ENCODE data around the gene GRAMD1A.

The GRAMD1A gene

DNA sequence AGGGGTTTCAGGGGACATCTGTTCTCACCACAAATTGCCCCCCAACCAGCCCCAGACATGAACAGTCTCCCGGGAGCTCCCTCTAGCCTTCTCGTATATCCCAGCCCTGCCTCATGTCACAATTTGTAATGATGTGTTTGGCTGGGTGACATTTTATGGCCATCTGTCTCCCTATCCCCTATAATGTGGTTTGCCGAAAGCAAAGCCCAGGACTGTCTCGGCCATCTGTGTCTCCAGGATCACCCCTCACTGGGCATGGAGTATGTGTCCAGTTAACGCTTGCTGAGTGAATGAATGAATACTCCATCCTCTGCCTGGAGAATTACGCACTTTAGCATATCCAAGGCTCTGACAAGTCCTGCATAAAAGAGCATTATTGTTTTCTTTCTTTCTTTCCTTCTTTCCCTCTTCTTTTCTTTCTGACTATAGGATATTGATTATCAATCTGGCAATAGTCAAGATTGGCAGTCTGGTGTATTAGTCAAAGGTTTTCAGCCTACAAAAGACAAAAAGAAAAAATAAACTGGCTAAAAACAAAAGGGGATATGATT is 56.5 kb downstream of the GRAMD1A start:
- no peak for DNase-seq

DNA sequence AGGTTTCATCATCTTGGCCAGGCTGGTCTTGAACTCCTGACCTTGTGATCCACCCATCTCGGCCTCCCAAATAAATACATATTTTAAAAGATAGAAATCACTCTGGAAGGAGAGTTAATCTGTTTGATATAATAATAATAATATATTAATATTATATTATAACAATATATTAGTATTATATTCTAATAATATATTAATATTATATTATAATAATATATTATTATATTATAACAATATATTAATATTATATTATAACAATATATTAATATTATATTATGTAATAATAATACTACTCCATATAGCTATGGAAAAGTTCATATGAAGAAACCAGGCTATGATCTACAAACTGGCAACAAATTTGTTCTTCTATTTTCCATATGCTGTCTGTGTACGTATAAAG is 58.2 kb downstream of the GRAMD1A start:
- no peak for DNase-seq

DNA sequence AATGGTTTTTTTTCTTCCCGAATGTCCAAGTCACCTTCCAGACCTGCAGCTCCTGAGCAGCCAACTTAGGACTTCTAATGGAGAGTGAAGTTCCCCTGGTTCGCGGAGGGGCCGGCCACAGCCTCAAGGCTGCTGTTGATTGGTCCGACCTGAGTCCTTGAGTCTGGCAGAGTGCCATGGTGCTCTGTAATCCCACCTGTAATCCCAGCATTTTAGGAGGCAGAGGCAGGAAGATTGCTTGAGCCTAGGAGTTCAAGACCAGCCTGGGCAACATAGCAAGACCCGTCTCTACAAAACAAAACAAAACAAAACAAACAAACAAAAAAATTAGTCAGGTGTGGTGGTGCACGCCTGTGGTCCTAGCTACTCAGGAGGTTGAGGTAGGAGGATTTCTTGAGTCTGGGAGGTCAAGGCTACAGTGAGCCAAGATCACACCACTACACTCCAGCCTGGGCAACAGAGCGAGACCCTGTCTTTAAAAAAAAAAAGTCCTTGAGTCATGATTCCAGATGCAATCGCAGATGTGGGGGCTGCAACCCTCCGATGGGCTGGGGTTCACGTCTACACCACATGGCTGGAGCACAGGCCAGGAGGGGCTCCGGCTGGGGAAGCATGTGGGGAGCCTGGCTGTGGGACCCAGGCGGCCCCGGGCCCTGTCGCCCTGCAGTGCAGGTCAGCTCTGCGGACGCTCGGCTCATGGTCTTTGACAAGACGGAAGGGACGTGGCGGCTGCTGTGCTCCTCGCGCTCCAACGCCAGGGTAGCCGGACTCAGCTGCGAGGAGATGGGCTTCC is 59.1 kb downstream of the GRAMD1A start:
- no peak for DNase-seq

DNA sequence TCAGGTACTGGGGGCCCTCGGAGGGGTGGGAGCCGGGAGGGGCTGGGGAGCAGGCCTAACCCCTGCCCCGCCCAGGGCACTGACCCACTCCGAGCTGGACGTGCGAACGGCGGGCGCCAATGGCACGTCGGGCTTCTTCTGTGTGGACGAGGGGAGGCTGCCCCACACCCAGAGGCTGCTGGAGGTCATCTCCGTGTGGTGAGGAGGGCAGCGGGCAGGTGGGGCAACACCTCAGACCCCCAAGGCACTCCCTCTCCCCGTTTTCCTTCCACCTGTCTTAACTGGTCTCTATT is 59.6 kb downstream of the GRAMD1A start:
- no peak for DNase-seq

DNA sequence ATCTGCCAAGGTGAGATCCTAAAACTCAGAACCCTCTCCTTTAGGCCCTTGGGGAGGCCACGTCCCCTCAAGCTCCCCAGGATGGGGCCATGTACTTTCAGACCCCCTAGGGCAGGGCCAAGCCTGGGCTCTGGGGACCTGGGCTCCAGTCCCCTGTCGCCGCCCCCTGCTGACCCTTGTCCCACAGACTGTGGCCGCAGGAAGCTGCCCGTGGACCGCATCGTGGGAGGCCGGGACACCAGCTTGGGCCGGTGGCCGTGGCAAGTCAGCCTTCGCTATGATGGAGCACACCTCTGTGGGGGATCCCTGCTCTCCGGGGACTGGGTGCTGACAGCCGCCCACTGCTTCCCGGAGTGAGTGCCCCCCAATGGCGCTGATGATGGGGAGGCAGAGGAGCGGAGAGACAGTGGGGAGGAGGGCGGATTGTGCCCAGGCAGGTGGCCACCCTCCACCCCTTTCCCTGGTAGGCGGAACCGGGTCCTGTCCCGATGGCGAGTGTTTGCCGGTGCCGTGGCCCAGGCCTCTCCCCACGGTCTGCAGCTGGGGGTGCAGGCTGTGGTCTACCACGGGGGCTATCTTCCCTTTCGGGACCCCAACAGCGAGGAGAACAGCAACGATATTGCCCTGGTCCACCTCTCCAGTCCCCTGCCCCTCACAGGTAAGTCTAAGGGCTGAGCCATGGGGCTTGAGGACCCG is 60.2 kb downstream of the GRAMD1A start:
- DNase-seq: no peak

DNA sequence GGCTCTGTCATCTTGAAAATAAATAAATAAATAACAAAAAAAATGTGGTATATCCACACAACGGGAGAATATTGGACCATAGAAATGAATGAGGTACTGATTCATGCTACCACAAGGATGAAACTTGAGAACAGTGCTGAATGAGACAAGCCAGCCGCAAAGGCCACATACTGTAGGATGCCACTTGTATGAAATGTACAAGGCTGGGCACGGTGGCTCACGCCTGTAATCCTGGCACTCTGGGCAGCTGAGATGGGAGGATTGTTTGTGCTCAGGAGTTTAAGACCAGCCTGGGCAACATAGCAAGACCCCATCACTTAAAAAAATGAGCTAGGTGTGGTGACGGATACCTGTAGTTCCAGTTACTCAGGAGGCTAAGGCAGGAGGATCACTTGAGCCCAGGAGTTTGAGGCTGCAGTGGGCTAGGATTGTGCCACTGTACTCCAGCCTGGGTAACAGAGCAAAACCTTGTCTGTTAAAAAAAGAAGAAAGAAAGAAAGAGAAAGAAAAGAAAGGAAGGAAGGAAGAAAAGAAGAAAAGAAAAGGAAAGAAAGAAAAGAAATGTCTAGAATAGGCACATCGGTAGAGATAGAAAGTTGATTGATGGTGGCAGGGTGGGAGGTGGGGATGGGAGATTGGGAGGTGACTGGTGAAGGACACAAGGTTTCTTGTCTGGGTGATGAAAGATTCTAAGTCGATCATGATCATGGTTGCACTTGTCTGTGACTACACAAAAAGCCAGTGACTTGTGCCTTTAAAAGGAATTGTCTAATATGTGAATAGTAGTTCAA is 61.7 kb downstream of the GRAMD1A start:
- no peak for DNase-seq

DNA sequence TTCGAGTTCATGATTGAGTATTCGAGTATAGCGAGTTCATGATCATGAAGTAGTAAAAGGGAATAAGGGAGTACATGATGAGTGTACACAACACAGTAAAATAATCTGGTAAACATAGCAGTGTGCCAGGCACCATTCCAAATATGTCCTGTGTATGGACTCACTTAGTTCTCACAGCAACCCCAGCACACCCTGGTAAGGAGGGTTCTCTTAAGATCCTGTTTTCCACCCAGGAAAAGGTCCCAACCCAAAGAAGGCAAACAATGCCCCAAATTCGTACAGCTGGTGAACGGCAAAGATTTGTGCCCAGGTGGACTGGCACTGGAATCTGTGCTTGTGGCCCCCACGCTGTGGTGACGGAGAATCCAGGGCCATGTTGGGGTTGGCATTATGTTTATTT is 62.8 kb downstream of the GRAMD1A start:
- no peak for DNase-seq

DNA sequence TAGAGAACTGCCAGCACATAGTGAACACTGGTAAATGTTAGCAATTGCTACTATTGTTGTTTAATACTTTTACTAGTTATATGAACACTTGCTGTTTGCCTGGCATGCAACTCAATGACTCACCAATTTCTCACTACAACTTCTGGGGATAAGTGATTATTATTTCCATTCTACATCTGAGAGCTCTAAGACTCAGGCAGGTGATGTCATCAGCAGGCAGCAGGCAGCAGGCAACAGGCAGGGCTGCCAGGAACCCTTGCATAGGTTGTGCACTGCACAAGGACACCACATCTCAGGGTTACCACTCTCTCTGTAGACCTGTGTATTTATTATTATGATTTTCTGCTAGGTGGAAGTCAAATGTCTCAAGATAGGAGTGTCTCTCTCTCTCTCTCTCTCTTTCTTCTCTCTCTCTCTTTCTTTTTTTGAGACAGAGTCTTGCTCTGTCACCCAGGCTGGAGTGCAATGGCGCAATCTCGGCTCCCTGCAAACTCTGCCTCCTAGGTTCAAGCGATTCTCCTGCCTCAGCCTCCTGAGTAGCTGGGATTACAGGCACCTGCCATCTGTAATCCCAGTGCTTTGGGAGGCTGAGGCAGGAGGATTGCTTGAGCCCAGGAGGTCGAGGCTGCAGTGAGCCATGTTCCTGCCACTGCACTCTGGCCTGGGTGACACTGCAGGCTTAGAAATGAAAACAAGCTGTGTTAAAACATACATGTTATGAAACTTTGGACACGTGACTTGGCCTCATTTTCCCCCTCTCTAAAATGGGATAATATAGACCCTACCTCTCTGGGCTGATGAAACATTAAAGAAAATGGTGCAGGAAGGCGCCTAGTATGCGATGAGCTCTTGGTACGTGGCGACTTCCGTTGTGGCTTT is 64.1 kb downstream of the GRAMD1A start:
- peak in 1 of 2 donors; percentile 8 for DNase-seq

DNA sequence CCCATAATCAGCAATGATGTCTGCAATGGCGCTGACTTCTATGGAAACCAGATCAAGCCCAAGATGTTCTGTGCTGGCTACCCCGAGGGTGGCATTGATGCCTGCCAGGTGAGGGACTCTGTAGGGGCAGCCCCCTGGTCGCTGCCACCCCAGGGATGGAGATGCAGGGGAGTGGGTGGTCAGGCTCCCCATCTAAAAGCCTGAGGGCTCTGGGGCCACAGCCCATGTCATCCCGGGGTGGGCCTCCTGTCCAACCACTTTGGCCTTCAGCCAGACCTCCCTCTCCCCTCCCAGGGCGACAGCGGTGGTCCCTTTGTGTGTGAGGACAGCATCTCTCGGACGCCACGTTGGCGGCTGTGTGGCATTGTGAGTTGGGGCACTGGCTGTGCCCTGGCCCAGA is 65.5 kb downstream of the GRAMD1A start:
- DNase-seq: no peak

DNA sequence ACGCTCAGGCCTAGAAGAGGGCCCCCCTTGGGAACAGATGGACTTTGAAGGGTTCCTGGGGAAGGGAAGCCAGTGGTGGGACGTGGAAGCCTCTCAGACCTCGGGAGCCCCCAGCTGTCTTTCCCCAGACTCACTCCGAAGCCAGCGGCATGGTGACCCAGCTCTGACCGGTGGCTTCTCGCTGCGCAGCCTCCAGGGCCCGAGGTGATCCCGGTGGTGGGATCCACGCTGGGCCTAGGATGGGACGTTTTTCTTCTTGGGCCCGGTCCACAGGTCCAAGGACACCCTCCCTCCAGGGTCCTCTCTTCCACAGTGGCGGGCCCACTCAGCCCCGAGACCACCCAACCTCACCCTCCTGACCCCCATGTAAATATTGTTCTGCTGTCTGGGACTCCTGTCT is 66.0 kb downstream of the GRAMD1A start:
- DNase-seq: no peak

DNA sequence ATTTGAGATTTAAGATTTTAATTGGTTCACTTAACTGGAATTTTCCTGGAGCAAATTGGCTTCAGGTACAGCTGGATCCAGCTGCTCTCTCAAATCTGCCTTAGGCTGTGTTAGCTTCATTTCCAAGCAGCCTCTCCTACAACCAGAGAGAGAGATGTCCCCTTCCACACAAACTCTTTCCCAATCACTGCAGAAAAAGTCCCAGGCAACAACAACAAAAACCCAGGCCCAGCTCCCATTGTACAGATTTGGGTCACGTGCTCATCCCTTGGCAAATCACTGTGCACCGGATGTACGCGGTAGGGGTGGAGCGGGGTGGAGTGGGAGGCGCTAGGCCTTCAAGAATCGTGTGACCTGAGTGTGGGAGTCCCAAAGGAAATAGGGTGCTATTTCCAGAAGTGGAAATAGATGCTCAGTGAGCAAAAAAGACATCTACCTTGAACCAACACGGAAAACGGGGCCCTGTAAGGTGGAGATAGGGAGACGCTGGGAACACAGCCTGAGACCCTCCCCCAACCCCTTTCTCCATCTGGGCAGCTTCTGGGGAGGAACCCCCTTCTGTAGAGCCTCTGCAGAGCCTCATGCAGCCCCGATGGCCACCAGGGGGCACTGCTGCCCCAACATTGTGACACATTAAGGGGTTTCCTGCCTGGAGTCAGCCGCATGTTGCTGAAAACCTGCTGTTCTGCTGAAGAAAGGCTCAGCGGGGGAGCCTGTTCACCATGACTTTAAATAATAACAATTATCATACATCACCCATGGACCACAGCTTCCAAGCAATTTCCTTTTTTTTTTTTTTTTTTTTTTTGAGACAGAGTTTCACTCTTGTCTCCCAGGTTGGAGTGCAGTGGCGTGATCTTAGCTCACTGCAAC is 66.8 kb downstream of the GRAMD1A start:
- peak; percentile 86 to 98 for DNase-seq

DNA sequence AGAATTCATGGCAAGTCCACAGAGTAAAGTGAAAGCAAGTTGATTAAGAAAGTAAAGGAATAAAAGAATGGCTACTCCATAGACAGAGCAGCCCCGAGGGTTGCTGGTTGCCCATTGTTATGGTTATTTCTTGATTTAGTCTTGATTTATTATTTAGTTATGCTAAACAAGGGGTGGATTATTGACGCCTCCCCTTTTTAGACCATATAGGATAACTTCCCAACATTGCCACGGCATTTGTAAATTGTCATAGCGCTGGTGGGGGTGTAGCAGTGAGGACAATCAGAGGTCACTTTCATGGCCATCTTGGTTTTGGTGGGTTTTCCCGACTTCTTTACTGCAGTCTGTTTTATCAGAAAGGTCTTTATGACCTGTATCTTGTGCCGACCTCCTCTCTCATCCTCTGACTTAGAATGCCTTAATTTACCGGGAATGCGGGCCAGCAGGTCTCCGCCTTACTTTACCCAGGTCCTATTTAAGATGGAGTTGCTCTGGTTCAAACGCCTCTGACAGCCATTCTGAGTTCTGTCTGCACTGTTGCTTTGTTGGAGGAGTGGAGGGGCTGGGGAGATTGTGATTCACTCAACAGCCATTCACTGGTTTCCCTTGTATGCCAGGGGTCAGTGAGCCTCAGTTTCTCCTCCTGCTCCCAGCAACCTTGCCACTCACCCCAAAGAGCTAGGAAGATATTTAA is 69.0 kb downstream of the GRAMD1A start:
- DNase-seq: no peak

DNA sequence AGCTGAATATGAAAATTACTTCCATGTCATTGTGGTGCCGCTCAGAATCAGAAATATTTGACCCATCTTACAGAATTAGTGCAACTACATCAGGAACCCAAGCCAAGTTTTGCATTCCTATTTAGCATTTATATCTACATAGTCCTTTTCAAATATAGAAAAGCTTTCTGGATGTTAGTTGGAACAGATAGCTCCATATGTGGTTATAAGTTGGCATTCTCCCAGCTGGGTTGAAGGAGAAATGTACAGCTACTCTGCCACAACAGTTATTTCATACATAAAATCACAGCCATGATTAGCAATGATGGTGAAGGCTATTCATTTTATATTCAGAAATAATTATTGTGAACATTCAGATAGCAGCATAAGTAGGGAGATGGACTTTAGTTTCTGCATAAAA is 69.6 kb downstream of the GRAMD1A start:
- DNase-seq: no peak

DNA sequence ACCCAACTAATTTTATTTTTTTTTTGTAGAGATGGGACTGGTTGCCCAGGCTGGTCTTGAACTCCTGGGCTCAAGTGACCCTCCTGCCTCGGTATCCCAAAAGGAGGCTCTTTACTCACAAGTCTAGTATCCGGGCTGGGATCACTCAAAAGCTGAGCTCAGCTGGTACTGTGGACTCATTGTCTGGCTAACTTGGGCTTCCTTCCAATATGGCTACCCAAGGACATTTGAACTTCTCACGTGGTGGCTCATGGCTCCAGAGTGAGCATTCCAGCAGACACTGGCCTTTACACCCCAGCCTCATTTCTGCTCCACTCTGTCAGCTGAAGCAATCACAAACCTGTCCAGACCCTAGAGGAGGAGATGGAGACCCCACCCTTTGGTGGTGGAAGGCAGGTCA is 70.3 kb downstream of the GRAMD1A start:
- DNase-seq: no peak

DNA sequence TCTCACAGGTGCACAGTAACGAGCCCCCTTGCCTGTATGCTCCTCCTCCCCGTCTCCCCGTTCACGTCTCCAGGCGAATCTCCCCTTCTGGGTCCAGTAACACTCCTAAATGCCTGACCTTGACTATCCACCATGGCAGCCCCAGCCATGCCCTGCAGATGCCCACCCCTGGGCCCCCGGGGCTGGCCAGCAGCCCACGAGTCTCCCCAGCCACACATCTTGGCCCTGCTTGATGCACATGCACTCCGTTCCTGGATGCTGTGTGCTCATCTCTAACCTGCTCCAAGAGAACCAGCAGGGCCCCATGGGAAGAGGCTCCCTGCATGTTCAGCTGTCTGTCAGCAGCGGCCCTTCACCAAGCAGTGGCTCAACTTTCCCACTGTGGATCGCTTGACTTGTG is 73.4 kb downstream of the GRAMD1A start:
- DNase-seq: no peak

DNA sequence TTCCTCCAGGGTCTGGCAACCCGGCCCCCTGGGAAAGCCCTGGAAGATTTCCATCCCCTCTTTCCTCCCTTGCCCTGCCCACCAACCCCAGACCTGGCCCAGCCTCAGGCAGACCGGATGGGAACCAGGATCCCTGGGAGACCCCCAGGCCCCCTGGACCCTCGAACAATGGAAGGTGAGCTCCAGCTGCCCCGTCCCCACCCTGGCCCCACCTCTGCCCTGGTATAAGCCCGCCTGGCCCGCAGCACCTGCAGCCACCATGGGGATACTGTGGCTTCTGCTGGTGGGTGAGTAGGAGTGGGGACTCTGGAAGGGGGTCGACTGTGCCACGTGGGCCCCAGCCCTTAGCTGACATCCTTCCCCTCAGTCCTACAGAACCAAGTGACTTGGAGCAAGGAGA is 73.8 kb downstream of the GRAMD1A start:
- DNase-seq: no peak

DNA sequence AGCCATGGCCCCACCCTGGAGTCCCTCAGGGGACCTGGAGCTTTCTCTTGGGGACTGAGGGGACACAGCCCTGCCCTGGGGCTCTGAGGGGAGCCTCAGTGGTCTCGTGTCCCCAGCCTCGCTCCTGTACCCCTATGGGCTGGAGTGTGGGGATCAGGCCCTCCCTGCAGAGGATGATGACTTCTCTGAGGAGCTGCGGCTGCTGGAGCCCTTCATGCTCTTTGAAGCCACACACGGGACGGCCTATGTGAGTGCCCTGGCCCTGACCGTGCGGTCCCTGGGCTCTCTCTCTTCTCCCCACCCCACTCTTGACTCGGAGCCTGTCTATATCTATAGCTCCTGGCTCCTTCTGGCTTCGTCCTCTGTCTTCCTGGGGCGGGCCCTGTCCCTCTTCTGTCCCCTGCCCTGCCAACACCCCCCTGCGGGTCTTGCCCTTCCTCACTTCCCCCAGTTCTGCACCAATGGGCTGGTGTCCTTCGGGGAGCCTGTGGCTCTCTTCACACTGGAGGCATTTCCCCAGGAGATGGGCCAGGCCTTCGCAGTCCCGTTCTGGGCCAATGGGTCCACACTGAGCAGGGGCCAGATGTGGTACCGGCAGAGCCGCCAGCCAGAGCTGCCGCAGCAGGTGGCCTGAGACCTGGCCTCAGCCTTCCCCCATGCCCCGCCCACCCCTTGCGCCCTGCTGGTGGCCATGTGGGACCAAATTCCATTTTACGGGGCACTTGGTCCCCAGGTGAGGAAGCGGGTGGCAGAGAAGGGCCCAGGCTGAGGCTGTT is 74.5 kb downstream of the GRAMD1A start:
- no peak for DNase-seq

DNA sequence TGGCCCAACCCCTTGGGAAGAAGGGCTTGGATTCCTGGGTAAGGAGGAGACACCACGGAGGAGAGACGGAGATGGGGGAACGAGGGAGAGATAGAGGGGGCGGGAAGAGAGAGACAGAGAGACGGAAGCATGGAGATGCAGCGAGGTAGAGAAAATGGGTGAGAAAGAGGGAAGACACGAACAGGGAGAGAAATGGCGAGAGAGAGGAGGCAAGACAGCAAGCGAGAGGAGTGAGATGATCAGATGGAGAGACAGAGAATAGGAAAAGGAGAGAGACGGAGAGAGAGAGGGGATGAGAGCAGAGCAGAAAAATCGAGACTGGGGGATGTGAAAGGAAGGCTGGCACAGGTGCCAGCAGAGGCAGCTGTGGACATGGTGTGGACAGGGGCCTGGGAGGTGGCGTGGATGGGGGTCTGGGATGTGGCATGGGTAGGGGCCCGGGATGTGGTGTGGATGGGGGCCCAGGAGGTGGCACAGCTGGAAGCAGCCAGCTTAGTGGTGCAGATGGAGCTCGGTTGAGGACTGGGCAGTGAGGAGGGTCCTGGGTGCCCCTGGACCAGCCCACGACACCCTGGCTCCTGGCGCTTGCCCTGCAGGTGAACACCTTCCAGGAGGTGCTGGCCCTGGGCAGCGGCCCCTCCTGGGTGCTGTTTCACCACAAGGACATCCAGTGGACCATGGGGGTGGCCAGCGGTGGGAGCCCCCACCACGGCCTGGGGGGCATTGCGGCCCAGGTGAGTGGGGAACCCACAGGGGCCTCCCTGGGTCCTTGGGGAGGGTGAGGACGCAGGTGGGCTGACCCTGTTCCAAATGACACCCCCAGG is 75.3 kb downstream of the GRAMD1A start:
- DNase-seq: no peak

DNA sequence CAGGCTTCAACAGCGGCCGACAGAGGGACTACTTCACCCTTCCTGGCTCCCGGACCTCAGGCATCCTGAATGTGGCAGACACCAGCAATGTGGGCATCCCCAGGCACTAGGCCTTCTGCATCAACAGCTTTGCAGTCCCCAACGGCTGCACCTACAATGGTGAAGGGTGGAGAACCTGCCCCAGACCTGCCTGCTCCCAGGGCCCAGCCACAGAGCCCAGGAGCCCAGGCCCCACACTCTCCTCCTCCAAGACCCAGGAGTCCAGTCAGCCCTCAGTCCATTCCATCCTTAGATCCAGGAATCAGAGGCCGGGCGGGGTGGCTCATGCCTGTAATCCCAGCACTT is 75.9 kb downstream of the GRAMD1A start:
- no peak for DNase-seq
